PC-3 (cell line): ENCODE results near the gene REEP6.

Experiments used
- EZH2 ChIP-seq: fragments of 300-600 bp; sonication (generic); IDR thresholded peaks from one replicate; pipeline ENCODE4 v1.6.1; 2017; ENCODE audit warnings: antibody characterized with exemption, mild to moderate bottlenecking, low read length; ENCODE audit not compliant: unreplicated experiment
- TF ChIP-seq, protein P1 (sequence below): fragments of 300-600 bp; sonication (generic); conservative IDR thresholded peaks from 2 replicates; pipeline ENCODE4 v1.5.1; 2017; ENCODE audit warnings: antibody characterized with exemption, low read depth, mild to moderate bottlenecking, low read length

- TF ChIP-seq, protein P1, sequence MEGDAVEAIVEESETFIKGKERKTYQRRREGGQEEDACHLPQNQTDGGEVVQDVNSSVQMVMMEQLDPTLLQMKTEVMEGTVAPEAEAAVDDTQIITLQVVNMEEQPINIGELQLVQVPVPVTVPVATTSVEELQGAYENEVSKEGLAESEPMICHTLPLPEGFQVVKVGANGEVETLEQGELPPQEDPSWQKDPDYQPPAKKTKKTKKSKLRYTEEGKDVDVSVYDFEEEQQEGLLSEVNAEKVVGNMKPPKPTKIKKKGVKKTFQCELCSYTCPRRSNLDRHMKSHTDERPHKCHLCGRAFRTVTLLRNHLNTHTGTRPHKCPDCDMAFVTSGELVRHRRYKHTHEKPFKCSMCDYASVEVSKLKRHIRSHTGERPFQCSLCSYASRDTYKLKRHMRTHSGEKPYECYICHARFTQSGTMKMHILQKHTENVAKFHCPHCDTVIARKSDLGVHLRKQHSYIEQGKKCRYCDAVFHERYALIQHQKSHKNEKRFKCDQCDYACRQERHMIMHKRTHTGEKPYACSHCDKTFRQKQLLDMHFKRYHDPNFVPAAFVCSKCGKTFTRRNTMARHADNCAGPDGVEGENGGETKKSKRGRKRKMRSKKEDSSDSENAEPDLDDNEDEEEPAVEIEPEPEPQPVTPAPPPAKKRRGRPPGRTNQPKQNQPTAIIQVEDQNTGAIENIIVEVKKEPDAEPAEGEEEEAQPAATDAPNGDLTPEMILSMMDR, result no peak
- TF ChIP-seq EZH2, result no peak
Measured at GRCh38 chr19:1526066-1526778, 35.2 kb downstream of the REEP6 start.
